HCT116 (cell line): ENCODE results near the gene SDK1. TPM values are rescaled to one million over a fixed set of nuclear protein-coding genes. Genes with fewer than 3 reads are reported as not detected.

ENCODE experiments used
- ATAC-seq: fragments of 200-7000 bp; cut with Tn5 transposase; 2 replicates; pipeline ENCODE4 v1.9.1; 2020; ENCODE audit warnings: mild to moderate bottlenecking, moderate library complexity
- BruUV-seq: library from RNA; stranded (reverse); fragments of 400-500 nt; replicated peaks from 2 replicates; lab custom pipeline; 2021; lab: Mats Ljungman, UMichigan
- CTCF ChIA-PET: fragments of 300-600 bp; sonication (Branson Sonifier 250); formaldehyde crosslinking; loops from one replicate; lab custom pipeline; 2021; ENCODE audit warnings: antibody characterized with exemption; lab: Charles Lee
- POLR2A ChIA-PET: fragments of 300-600, 350-600 bp; sonication (Branson Sonifier 250); formaldehyde crosslinking; loops from one replicate; lab custom pipeline; 2021; ENCODE audit warnings: antibody characterized with exemption; lab: Charles Lee
- RAD21 ChIA-PET, 2 experiments: fragments of 300-600 bp; sonication (Branson Sonifier 250); formaldehyde crosslinking; loops; one replicate each; lab custom pipeline; 2023; ENCODE audit warnings: low total read pairs in 2 of 2; ENCODE audit not compliant: uncharacterized antibody in 2 of 2, unreplicated experiment in 2 of 2, low non-redundant PET in 1 of 2; lab: Charles Lee
- DNase-seq: peaks from one replicate; pipeline ENCODE4 v3.0.0-alpha.2; 2010; ENCODE audit warnings: low read depth, low spot score
- H2AFZ ChIP-seq: fragments of 200-600 bp; shearing (Covaris generic), sonication (generic); 2 replicates; pipeline ENCODE4 v1.6.1; 2017; ENCODE audit warnings: low read depth, mixed run types, mixed read lengths, antibody characterized with exemption, low read length; ENCODE audit not compliant: poor library complexity, severe bottlenecking
- H3K27ac ChIP-seq: 2 replicates; pipeline ENCODE4 v1.5.1; 2012; ENCODE audit warnings: low read depth, low read length
- H3K27me3 ChIP-seq: fragments of 200-600 bp; sonication (generic); 2 replicates; pipeline ENCODE4 v1.6.1; 2016; ENCODE audit warnings: mixed run types, low read length, mixed read lengths; ENCODE audit not compliant: insufficient read depth
- H3K36me3 ChIP-seq, 2 experiments: fragments of 200-500 bp in 1 of 2; fragments of 200-600 bp in 1 of 2; sonication (Bioruptor generic) in 1 of 2; sonication (generic) in 1 of 2; 2 replicates each; pipeline versions ENCODE4 v1.5.1 to v1.6.1; 2014 to 2016; ENCODE audit warnings: low read length in 2 of 2, inconsistent platforms in 1 of 2, mixed read lengths in 1 of 2, mixed run types in 1 of 2; ENCODE audit not compliant: insufficient read depth in 2 of 2, control insufficient read depth in 1 of 2
- H3K4me1 ChIP-seq, 2 experiments: fragments of 200-600 bp in 1 of 2; sonication (generic) in 1 of 2; 2 replicates each; pipeline versions ENCODE4 v1.5.1 to v1.6.1; 2012 to 2017; ENCODE audit warnings: low read length in 2 of 2, inconsistent platforms in 1 of 2, mild to moderate bottlenecking in 1 of 2, mixed read lengths in 1 of 2, mixed run types in 1 of 2, moderate library complexity in 1 of 2; ENCODE audit not compliant: insufficient read depth in 2 of 2, control insufficient read depth in 1 of 2
- H3K4me2 ChIP-seq: fragments of 200-600 bp; sonication (generic); 2 replicates; pipeline ENCODE4 v1.6.1; 2017; ENCODE audit warnings: mixed run types, low read length, mixed read lengths
- H3K4me3 ChIP-seq, 2 experiments: fragments of 200-600 bp in 1 of 2; sonication (generic) in 1 of 2; replicated peaks in 1 of 2; 2 replicates each; pipeline ENCODE4 v1.5.1; 2011 to 2016; ENCODE audit warnings: low read length in 2 of 2, control low read depth in 1 of 2, low read depth in 1 of 2, mild to moderate bottlenecking in 1 of 2, mixed read lengths in 1 of 2, mixed run types in 1 of 2
- H3K79me2 ChIP-seq: fragments of 200-600 bp; sonication (generic); 2 replicates; pipeline ENCODE4 v1.6.1; 2017; ENCODE audit warnings: mild to moderate bottlenecking, mixed run types, low read length, moderate library complexity, mixed read lengths; ENCODE audit not compliant: insufficient read depth
- H3K9ac ChIP-seq: fragments of 200-600 bp; sonication (generic); 2 replicates; pipeline ENCODE4 v1.6.1; 2016; ENCODE audit warnings: low read length, mixed read lengths
- H3K9me2 ChIP-seq: fragments of 200-600 bp; sonication (generic), shearing (Covaris generic); 2 replicates; pipeline ENCODE4 v1.6.1; 2017; ENCODE audit warnings: mixed run types, mild to moderate bottlenecking, moderate library complexity; ENCODE audit not compliant: insufficient read depth
- H3K9me3 ChIP-seq, 2 experiments: fragments of 200-500 bp in 1 of 2; fragments of 200-600 bp in 1 of 2; sonication (Bioruptor generic) in 1 of 2; sonication (generic) in 1 of 2; 2 replicates each; pipeline ENCODE4 v1.6.1; 2014 to 2017; ENCODE audit warnings: low read length in 2 of 2, mixed read lengths in 2 of 2, inconsistent platforms in 1 of 2, low read depth in 1 of 2, mild to moderate bottlenecking in 1 of 2, mixed run types in 1 of 2, moderate library complexity in 1 of 2; ENCODE audit not compliant: control insufficient read depth in 1 of 2, insufficient read depth in 1 of 2
- H4K20me1 ChIP-seq: fragments of 200-600 bp; sonication (generic), shearing (Covaris generic); 2 replicates; pipeline ENCODE4 v1.6.1; 2017; ENCODE audit warnings: mixed run types, mild to moderate bottlenecking, moderate library complexity; ENCODE audit not compliant: insufficient read depth
- CBX3 ChIP-seq: IDR thresholded peaks from 2 replicates; pipeline ENCODE4 v1.6.1; 2012; ENCODE audit warnings: low read depth
- ELF1 ChIP-seq: IDR thresholded peaks from 2 replicates; pipeline ENCODE4 v1.6.1; 2012; ENCODE audit warnings: low read depth, borderline replicate concordance
- EZH2 ChIP-seq: fragments of 200-600 bp; sonication (generic); IDR thresholded peaks from 2 replicates; pipeline ENCODE4 v1.6.1; 2017; ENCODE audit warnings: antibody characterized with exemption, mixed run types
- POLR2AphosphoS5 ChIP-seq: IDR thresholded peaks from 2 replicates; pipeline ENCODE4 v1.6.1; 2011; ENCODE audit warnings: mild to moderate bottlenecking, low read depth, low read length, moderate library complexity
- RAD21 ChIP-seq: IDR thresholded peaks from 2 replicates; pipeline ENCODE4 v1.6.1; 2012; ENCODE audit warnings: low read depth, mild to moderate bottlenecking
- SIN3A ChIP-seq: IDR thresholded peaks from 2 replicates; pipeline ENCODE4 v1.6.1; 2012; ENCODE audit warnings: low read depth
- SRF ChIP-seq: IDR thresholded peaks from 2 replicates; pipeline ENCODE4 v1.6.1; 2012; ENCODE audit warnings: low read depth
- TCF7L2 ChIP-seq: IDR thresholded peaks from 2 replicates; pipeline ENCODE4 v1.7.0; 2011; ENCODE audit warnings: borderline replicate concordance, inconsistent platforms; ENCODE audit not compliant: insufficient read depth, insufficient read length; ENCODE audit errors: extremely low read depth
- YY1 ChIP-seq: IDR thresholded peaks from 2 replicates; pipeline ENCODE4 v1.6.1; 2011; ENCODE audit warnings: low read length, low read depth, moderate library complexity, mild to moderate bottlenecking; ENCODE audit not compliant: insufficient replicate concordance; ENCODE audit errors: extremely low read depth
- ZFX ChIP-seq: fragments of 450-650 bp; IDR thresholded peaks from 2 replicates; pipeline ENCODE4 v1.6.1; 2017
- intact Hi-C: fragments of 100-400 bp; cut with micrococcal nuclease; formaldehyde crosslinking; loops from 2 replicates; pipeline ENCODE4 v1.10.0; 2022
- total RNA-seq: library from RNA; stranded (reverse); gene quantifications from one replicate; pipeline ENCODE4 v1.2.1, GENCODE V29; 2021; ENCODE audit not compliant: unreplicated experiment
- TF ChIP-seq, protein P1 (sequence below): IDR thresholded peaks from 2 replicates; pipeline ENCODE4 v1.6.1; 2012
- TF ChIP-seq, protein P2 (sequence below): IDR thresholded peaks from 2 replicates; pipeline ENCODE4 v1.6.1; 2012
- TF ChIP-seq, protein P3 (sequence below): IDR thresholded peaks from 2 replicates; pipeline ENCODE4 v1.6.1; 2012; ENCODE audit warnings: low read depth

SDK1 gene
- total RNA-seq, 1 experiment from 2014 or later = 0.05 TPM

DNA sequence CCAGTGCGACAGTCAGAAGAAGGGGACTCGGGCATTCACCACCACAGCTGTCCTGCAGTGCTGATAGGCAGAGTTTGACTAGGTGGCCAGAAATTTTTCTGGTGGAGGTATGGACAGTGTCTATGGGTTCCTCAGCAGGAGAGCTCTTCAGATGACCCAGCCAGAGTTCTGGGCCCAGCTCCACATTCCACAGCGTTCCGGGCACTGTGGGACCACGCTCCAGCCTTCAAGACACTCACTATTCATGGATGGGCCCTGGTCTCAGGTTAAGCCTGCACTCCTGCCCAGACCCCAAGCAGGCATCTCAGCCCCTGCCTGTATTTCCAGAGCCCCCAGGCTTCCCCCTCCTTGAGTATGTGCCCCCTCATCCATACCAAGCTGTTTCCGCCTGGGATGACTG is 884.1 kb downstream of the SDK1 start:
- no peak overlapping the region for H3K4me2 ChIP-seq
- H3K4me3 ChIP-seq = no peak overlapping the region
- ChIA-PET POLR2A (no interaction called here), CTCF (no interaction called here), RAD21 (no interaction called here)
- ATAC-seq = no peak
- no peaks in the 10 kb centered on the region for H3K4me1 ChIP-seq
- H3K9me3 ChIP-seq = no peaks in the 10 kb centered on the region
- no TSS peak for BruUV-seq
- TF ChIP-seq POLR2AphosphoS5 = no peak
- TF ChIP-seq SIN3A = no peak
- TF ChIP-seq EZH2 = no peak
- TF ChIP-seq SRF = no peak
- no peak for TF ChIP-seq CBX3
- TF ChIP-seq, protein P1, sequence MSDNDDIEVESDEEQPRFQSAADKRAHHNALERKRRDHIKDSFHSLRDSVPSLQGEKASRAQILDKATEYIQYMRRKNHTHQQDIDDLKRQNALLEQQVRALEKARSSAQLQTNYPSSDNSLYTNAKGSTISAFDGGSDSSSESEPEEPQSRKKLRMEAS = no peak
- TF ChIP-seq ELF1 = no peak
- TF ChIP-seq, protein P2, sequence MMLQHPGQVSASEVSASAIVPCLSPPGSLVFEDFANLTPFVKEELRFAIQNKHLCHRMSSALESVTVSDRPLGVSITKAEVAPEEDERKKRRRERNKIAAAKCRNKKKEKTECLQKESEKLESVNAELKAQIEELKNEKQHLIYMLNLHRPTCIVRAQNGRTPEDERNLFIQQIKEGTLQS = no peak
- DNase-seq = no peak
- no peaks in the 10 kb centered on the region for H4K20me1 ChIP-seq
- no peaks in the 10 kb centered on the region for H3K36me3 ChIP-seq
- H3K9me2 ChIP-seq = no peaks in the 10 kb centered on the region
- H2AFZ ChIP-seq = no peak overlapping the region
- intact Hi-C loops = no loop called here
- no peaks in the 10 kb centered on the region for H3K79me2 ChIP-seq
- no peak overlapping the region for H3K27ac ChIP-seq
- no peaks in the 10 kb centered on the region for H3K27me3 ChIP-seq
- no peak overlapping the region for H3K9ac ChIP-seq

DNA sequence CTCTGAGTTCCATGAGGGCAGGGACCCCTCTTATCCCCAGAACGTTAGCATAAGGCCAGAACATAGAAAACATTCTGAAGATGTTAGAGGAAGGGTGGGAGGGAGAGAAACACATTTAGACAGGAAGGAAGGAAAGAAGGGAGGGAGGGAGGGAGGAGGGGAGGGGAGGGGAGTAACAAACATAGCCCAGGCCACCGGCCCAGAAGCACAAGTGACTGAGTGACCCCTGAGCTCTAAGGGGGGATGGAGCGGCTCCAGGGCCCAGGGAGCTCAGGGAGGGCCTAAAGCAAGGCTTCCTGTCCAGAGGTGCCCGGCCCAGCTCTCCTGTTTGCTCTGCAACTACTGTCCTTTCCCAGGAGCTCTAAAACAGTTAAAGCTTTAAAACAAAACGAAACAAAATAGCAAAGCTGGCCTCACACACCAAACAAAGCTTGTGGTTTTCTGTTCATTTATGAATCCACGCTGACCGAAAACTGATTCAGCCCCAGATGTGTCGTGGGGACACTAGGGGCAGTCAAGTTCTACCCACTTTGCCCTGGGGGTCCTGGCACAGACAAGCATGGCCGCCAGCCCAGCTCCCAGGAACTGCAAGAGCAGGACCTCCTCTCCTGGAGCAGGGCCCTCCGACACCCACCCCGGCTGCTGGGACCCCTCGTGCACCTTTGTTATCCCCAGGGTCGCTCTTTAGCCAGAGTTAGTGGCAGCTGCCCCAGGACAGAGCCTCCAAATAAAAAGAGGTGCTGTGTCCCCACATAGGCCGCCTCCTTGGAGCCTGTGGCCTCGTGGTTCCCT is 884.9 kb downstream of the SDK1 start:
- H3K27me3 ChIP-seq = no peaks in the 10 kb centered on the region
- no peaks in the 10 kb centered on the region for H3K36me3 ChIP-seq
- H3K4me1 ChIP-seq = no peaks in the 10 kb centered on the region
- H3K4me2 ChIP-seq = no peak overlapping the region
- POLR2A ChIA-PET = no interaction called here
- ATAC-seq (no peak), DNase-seq (no peak)
- intact Hi-C loops = no loop called here
- H3K9ac ChIP-seq = no peak overlapping the region
- H3K9me3 ChIP-seq = no peaks in the 10 kb centered on the region
- no peaks in the 10 kb centered on the region for H4K20me1 ChIP-seq
- H3K27ac ChIP-seq = no peak overlapping the region
- no peak overlapping the region for H2AFZ ChIP-seq
- H3K9me2 ChIP-seq = no peaks in the 10 kb centered on the region
- no peaks in the 10 kb centered on the region for H3K79me2 ChIP-seq
- no peak overlapping the region for H3K4me3 ChIP-seq
- no TSS peak for BruUV-seq
- CTCF ChIA-PET = no interaction called here
- RAD21 ChIA-PET = no interaction called here
- TF ChIP-seq, protein P3, sequence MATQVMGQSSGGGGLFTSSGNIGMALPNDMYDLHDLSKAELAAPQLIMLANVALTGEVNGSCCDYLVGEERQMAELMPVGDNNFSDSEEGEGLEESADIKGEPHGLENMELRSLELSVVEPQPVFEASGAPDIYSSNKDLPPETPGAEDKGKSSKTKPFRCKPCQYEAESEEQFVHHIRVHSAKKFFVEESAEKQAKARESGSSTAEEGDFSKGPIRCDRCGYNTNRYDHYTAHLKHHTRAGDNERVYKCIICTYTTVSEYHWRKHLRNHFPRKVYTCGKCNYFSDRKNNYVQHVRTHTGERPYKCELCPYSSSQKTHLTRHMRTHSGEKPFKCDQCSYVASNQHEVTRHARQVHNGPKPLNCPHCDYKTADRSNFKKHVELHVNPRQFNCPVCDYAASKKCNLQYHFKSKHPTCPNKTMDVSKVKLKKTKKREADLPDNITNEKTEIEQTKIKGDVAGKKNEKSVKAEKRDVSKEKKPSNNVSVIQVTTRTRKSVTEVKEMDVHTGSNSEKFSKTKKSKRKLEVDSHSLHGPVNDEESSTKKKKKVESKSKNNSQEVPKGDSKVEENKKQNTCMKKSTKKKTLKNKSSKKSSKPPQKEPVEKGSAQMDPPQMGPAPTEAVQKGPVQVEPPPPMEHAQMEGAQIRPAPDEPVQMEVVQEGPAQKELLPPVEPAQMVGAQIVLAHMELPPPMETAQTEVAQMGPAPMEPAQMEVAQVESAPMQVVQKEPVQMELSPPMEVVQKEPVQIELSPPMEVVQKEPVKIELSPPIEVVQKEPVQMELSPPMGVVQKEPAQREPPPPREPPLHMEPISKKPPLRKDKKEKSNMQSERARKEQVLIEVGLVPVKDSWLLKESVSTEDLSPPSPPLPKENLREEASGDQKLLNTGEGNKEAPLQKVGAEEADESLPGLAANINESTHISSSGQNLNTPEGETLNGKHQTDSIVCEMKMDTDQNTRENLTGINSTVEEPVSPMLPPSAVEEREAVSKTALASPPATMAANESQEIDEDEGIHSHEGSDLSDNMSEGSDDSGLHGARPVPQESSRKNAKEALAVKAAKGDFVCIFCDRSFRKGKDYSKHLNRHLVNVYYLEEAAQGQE = no peak
- no peak for TF ChIP-seq EZH2
- TF ChIP-seq YY1 = no peak
- TF ChIP-seq RAD21 = no peak
- TF ChIP-seq ZFX = no peak
- TF ChIP-seq, protein P2 = no peak
- no peak for TF ChIP-seq TCF7L2
